Glomerular visceral epithelial cell (primary cell): ENCODE results near the gene CRTC1.
A peak's percentile ranks its signal among the peaks of the same experiment; 100 is the strongest.

ENCODE experiments used
- DNase-seq: peaks from one replicate; pipeline ENCODE4 v3.0.0-alpha.2; 2016; ENCODE audit errors: extremely low spot score

Gene CRTC1

GRCh38 chr19:18745931-18746330 lies 62.5 kb downstream of the CRTC1 start:
- no peak for DNase-seq

GRCh38 chr19:18746401-18747325 lies 63.2 kb downstream of the CRTC1 start:
- no peak for DNase-seq

GRCh38 chr19:18749362-18750231 lies 66.1 kb downstream of the CRTC1 start:
- DNase-seq: no peak

- DNase-seq: no peak
These were observed 67.0 kb downstream of the CRTC1 start for GRCh38 chr19:18750295-18750970.

- DNase-seq: no peak
These were observed 68.1 kb downstream of the CRTC1 start for GRCh38 chr19:18751571-18751970.

GRCh38 chr19:18754501-18754900 lies 71.0 kb downstream of the CRTC1 start:
- no peak for DNase-seq

- DNase-seq: no peak
These were observed 73.4 kb downstream of the CRTC1 start for GRCh38 chr19:18756896-18757295.

- DNase-seq: no peak
These were observed 76.0 kb downstream of the CRTC1 start for GRCh38 chr19:18759304-18759994.

- no peak for DNase-seq
These were observed 76.5 kb downstream of the CRTC1 start for GRCh38 chr19:18759995-18760426.

- DNase-seq: no peak
These were observed 77.2 kb downstream of the CRTC1 start for GRCh38 chr19:18760440-18761383.

GRCh38 chr19:18761531-18762110 lies 78.1 kb downstream of the CRTC1 start:
- no peak for DNase-seq

- peak; percentile 80 for DNase-seq
These were observed 78.9 kb downstream of the CRTC1 start for GRCh38 chr19:18762125-18763023.

- DNase-seq: peak; percentile 97
These were observed 80.5 kb downstream of the CRTC1 start for GRCh38 chr19:18763674-18764590.

- DNase-seq: peak; percentile 83
These were observed 81.1 kb downstream of the CRTC1 start for GRCh38 chr19:18764591-18765051.

- DNase-seq: no peak
These were observed 81.7 kb downstream of the CRTC1 start for GRCh38 chr19:18765224-18765623.

- no peak for DNase-seq
These were observed 84.7 kb downstream of the CRTC1 start for GRCh38 chr19:18768046-18768771.
